PFSK-1 (cell line): ENCODE measurements around the gene PELO.

Source experiments
- FOXP2 ChIP-seq: optimal IDR thresholded peaks from 2 replicates; pipeline ENCODE3; 2011; ENCODE audit warnings: borderline replicate concordance, control low read depth, inconsistent platforms; ENCODE audit not compliant: insufficient read depth; ENCODE audit errors: extremely low read length, extremely low read depth
- POLR2AphosphoS5 ChIP-seq: IDR thresholded peaks from 2 replicates; pipeline ENCODE4 v1.6.1; 2012; ENCODE audit warnings: low read depth, mild to moderate bottlenecking, control low read depth, low read length, moderate library complexity
- SIN3A ChIP-seq: IDR thresholded peaks from 2 replicates; pipeline ENCODE4 v1.6.1; 2012; ENCODE audit warnings: mild to moderate bottlenecking, low read length, moderate library complexity, borderline replicate concordance; ENCODE audit not compliant: insufficient read depth
- TAF1 ChIP-seq: IDR thresholded peaks from 2 replicates; pipeline ENCODE4 v1.6.1; 2012; ENCODE audit warnings: low read length, control low read depth, borderline replicate concordance; ENCODE audit not compliant: insufficient read depth
- TF ChIP-seq, protein P1 (sequence below), 2 experiments: IDR thresholded peaks; 2 replicates each; pipeline versions ENCODE4 v1.6.1 to v1.8.0; 2011 to 2012; ENCODE audit warnings: low read depth in 2 of 2, low read length in 2 of 2, control low read depth in 1 of 2, inconsistent platforms in 1 of 2, mild to moderate bottlenecking in 1 of 2, moderate library complexity in 1 of 2; ENCODE audit not compliant: insufficient read depth in 1 of 2

Gene PELO

GRCh38 chr5:52814352-52815148 is 26.8 kb downstream of the PELO start:
- TF ChIP-seq SIN3A, result no peak
- no peak for TF ChIP-seq TAF1
- TF ChIP-seq, protein P1, sequence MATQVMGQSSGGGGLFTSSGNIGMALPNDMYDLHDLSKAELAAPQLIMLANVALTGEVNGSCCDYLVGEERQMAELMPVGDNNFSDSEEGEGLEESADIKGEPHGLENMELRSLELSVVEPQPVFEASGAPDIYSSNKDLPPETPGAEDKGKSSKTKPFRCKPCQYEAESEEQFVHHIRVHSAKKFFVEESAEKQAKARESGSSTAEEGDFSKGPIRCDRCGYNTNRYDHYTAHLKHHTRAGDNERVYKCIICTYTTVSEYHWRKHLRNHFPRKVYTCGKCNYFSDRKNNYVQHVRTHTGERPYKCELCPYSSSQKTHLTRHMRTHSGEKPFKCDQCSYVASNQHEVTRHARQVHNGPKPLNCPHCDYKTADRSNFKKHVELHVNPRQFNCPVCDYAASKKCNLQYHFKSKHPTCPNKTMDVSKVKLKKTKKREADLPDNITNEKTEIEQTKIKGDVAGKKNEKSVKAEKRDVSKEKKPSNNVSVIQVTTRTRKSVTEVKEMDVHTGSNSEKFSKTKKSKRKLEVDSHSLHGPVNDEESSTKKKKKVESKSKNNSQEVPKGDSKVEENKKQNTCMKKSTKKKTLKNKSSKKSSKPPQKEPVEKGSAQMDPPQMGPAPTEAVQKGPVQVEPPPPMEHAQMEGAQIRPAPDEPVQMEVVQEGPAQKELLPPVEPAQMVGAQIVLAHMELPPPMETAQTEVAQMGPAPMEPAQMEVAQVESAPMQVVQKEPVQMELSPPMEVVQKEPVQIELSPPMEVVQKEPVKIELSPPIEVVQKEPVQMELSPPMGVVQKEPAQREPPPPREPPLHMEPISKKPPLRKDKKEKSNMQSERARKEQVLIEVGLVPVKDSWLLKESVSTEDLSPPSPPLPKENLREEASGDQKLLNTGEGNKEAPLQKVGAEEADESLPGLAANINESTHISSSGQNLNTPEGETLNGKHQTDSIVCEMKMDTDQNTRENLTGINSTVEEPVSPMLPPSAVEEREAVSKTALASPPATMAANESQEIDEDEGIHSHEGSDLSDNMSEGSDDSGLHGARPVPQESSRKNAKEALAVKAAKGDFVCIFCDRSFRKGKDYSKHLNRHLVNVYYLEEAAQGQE (IDR thresholded peaks at IDR 0.05; ENCODE audit: insufficient read depth in 1 of 2, low read depth in 2 of 2, low read length in 2 of 2), result no peak
- TF ChIP-seq FOXP2, result no peak
- no peak for TF ChIP-seq POLR2AphosphoS5

GRCh38 chr5:52817818-52818217 is 30.1 kb downstream of the PELO start:
- TF ChIP-seq FOXP2 (no peak), TAF1 (no peak), POLR2AphosphoS5 (no peak), SIN3A (no peak)
- TF ChIP-seq, protein P1 (IDR thresholded peaks at IDR 0.05; ENCODE audit: insufficient read depth in 1 of 2, low read depth in 2 of 2, low read length in 2 of 2), result no peak

- TF ChIP-seq SIN3A, result no peak
- TF ChIP-seq, protein P1 (IDR thresholded peaks at IDR 0.05; ENCODE audit: insufficient read depth in 1 of 2, low read depth in 2 of 2, low read length in 2 of 2), result no peak
- TF ChIP-seq FOXP2, result no peak
Observed at GRCh38 chr5:52818360-52818759, 30.6 kb downstream of the PELO start.

DNA sequence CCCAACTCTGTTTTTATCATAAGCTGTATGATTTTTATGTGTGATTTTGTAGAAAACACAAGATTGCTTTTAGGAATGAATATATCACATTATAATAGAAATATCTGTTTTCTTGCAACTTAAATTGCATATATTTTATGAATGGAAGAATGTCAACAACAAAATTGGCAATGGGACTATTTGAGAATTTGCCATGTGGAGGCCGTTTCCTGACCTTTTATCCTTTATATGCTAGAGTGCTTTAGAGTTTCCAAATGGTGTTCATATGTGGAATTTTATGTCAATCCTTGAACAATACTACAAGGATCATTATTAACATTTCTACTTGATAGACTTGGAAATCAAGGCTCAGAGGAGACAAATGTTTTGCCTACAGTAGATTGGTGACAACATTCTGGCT is 34.2 kb downstream of the PELO start:
- no peak for TF ChIP-seq FOXP2
- TF ChIP-seq, protein P1 (IDR thresholded peaks at IDR 0.05; ENCODE audit: insufficient read depth in 1 of 2, low read depth in 2 of 2, low read length in 2 of 2), result no peak

DNA sequence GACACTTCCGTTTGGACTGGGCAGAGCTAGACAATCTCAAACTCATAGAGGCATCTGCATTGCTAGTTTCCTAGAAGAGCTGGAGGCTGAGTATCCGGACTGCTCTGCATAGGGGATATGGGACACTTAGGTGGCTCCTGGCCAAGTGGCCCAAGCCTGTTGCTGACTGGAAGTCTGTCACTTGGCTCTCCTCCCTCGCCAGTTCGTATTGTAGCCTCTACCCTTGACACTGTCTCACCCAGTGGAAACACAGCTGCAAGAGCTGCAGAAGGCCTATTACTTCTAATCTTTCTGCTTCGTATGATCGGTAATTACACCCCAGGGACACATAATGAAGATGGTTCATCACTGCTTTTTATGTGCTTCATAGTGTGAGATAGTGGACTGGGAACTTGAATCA is 34.7 kb downstream of the PELO start:
- TF ChIP-seq FOXP2, result no peak
- TF ChIP-seq SIN3A, result no peak
- TF ChIP-seq TAF1, result no peak
- no peak for TF ChIP-seq POLR2AphosphoS5
- TF ChIP-seq, protein P1 (IDR thresholded peaks at IDR 0.05; ENCODE audit: insufficient read depth in 1 of 2, low read depth in 2 of 2, low read length in 2 of 2), result no peak
